Naive thymus-derived CD8-positive, alpha-beta T cell (primary cell): ENCODE measurements around the gene PCNP. TPM values are rescaled to one million over a fixed set of nuclear protein-coding genes. Genes with fewer than 3 reads are reported as not detected.
"Not testable (repeated sequence)": the region's sequence is repeated elsewhere in the genome, so short reads cannot be mapped to it uniquely, and the experiment has no call there.

Experiments used
- ATAC-seq, 2 donors: fragments of 150-1000 bp; cut with Tn5 transposase in 1 of 2; sonication (Bioruptor Pico), chemical (Tn5 transposase) in 1 of 2; 1 replicate in 1 of 2; 2 replicates in 1 of 2; pipeline ENCODE4 v1.10.0; 2021; ENCODE audit warnings: mild to moderate bottlenecking in 2 of 2, moderate library complexity in 2 of 2
- POLR2A ChIA-PET: fragments of 350-600 bp; sonication (Branson Sonifier 250); formaldehyde crosslinking; loops from one replicate; lab custom pipeline; 2021; ENCODE audit warnings: antibody characterized with exemption; lab: Charles Lee
- DNase-seq, 10 donors: peaks; one replicate each; pipeline versions ENCODE4 v3.0.0 to v3.0.0-alpha.2; 2020 to 2022
- H3K27ac Mint-ChIP-seq, 10 donors: one replicate each; pipeline ENCODE4 v1.8.0; 2020 to 2022; ENCODE audit warnings: mild to moderate bottlenecking in 10 of 10, mixed read lengths in 10 of 10, moderate library complexity in 4 of 10, inconsistent platforms in 1 of 10
- H3K27me3 Mint-ChIP-seq, 5 donors: one replicate each; pipeline ENCODE4 v1.8.0; 2021 to 2022; ENCODE audit warnings: mixed read lengths in 5 of 5
- H3K36me3 Mint-ChIP-seq, 3 donors: one replicate each; pipeline ENCODE4 v1.8.0; 2020 to 2022; ENCODE audit warnings: mixed read lengths in 3 of 3, mild to moderate bottlenecking in 2 of 3, inconsistent platforms in 1 of 3
- H3K4me1 Mint-ChIP-seq, 4 donors: one replicate each; pipeline ENCODE4 v1.8.0; 2021 to 2022; ENCODE audit warnings: mixed read lengths in 4 of 4
- H3K4me3 Mint-ChIP-seq, 10 donors: one replicate each; pipeline ENCODE4 v1.8.0; 2020 to 2022; ENCODE audit warnings: mild to moderate bottlenecking in 10 of 10, mixed read lengths in 10 of 10, moderate library complexity in 6 of 10, inconsistent platforms in 1 of 10
- H3K9me3 Mint-ChIP-seq, 9 donors: one replicate each; pipeline ENCODE4 v1.8.0; 2020 to 2022; ENCODE audit warnings: mixed read lengths in 9 of 9, mild to moderate bottlenecking in 3 of 9, inconsistent platforms in 1 of 9, moderate library complexity in 1 of 9
- polyA plus RNA-seq, 3 donors: library from polyadenylated mRNA; unstranded; fragments of 300-500 nt; fragmentation: Illumina TruSeq; gene quantifications; one replicate each; pipeline ENCODE4 v1.2.3, GENCODE V29; 2021
- total RNA-seq, 8 experiments: library from RNA in 2 of 8; stranded (reverse) in 2 of 8; gene quantifications; one replicate each; pipeline ENCODE4 v1.2.3 and lab custom pipeline; 2021 to 2026

PCNP gene
- total and polyA plus RNA-seq, 5 experiments from 2014 or later = 112 to 189 (median 130) TPM

DNA sequence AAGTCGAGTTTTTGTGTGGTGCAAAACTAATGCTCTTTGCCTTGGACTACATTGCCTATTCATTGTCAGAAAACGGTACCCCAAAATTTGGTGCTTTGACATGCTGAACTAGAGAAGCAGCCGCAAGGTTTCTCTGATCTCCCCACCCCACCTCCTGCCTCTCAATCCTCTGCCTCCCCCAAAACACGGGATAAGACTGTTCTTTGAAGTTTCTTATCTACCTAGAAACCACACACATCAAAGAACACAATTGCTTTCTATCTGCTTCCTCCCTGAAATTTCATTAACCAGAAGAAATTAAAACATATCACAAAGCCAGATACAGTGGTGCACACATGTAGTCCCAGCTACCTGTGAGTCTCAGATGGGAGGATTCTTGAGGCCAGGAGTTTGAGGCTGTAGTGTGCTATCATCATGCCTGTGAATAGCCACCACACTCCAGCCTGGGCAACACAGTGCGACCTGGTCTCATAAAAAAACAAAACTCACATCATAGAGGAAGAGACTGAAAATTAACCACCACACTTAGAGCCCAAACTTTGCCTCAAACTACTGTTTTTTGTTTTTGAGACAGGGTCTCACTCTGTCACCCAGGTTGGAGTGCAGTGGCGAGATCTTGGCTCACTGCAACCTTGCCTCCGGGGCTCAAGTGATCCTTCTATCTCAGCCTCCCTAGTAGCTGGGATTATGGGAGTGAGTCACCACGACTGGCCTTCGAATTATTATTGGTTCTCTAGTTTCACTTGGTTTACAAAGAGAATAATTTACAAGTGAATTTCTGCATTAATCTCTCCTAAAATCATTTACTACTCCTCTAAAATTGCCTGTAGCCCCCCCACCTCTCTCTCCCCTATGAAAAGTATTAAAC, 2.7 kb upstream of the PCNP start:
- peak overlapping the region; percentile 69 to 99 (median 97) for H3K27ac Mint-ChIP-seq
- DNase-seq = peak in 6 of 10 donors; percentile 22 to 56 (median 37)
- H3K4me1 Mint-ChIP-seq = peaks cover 37 to 66% (median 60%) of the 10 kb centered on the region in 4 donors
- peaks cover 0 to 12% (median 5%) of the 10 kb centered on the region in 3 donors for H3K36me3 Mint-ChIP-seq
- no peaks in the 10 kb centered on the region for H3K27me3 Mint-ChIP-seq
- H3K4me3 Mint-ChIP-seq = peak overlapping the region; percentile 26 to 71 (median 60)
- POLR2A ChIA-PET = interaction anchor here (1.1 to 2.7 kb wide), 4 partner anchors 9 to 279 kb away, joined by 3 to 15 read pairs (median 4); partner anchors contain the start of genes TRMT10C and ZBTB11
- H3K9me3 Mint-ChIP-seq = no peaks in the 10 kb centered on the region
- ATAC-seq = peak; percentile 8 to 14

DNA sequence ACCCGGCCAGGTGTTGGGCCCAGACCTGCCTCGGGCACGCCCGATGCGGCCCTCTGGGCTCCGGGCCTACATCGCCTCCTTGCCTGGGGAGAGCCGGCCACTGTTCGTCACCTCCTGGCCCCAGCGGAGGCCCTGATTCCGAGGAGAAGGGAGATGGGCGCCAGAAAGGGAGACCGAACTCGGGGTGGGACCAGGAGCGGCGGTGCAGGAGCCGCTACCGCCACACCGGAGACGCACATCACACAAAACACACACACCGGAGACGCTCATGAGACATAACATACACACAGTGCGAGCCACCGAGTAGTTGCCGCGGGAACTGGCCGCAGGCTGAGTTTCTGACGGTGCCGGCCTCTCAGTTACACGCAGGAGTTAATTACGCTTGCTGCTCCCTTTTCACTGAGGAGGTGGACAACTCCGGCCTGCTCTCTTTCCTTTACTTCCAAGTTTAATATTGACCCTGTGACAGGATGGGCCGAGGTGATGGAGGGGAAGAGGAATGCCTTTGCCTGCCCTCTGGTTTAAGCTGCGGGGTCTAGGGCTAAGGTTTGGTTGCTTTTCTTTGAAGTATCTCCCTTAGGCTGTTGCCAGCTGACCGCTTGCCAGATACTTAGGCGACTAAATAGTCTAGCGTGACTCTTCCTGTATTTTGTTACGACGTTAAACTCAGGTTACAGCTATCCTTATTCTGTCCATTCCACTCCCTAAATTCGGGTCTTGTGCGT, 570 bp downstream of the PCNP start:
- peaks cover 30 to 83% (median 73%) of the 10 kb centered on the region in 4 donors for H3K4me1 Mint-ChIP-seq
- POLR2A ChIA-PET = interaction anchor here (0.7 to 3.5 kb wide), 23 partner anchors 10 to 1173 kb away, joined by 3 to 68 read pairs (median 5); partner anchors contain the start of genes LNP1, NXPE3, RPL24 and SENP7
- DNase-seq (peak in 5 of 10 donors; percentile 7 to 75 (median 35)), ATAC-seq (peak; percentile 51 to 52)
- H3K36me3 Mint-ChIP-seq = peaks cover 0 to 16% (median 6%) of the 10 kb centered on the region in 3 donors
- no peaks in the 10 kb centered on the region for H3K9me3 Mint-ChIP-seq
- H3K27ac Mint-ChIP-seq = peak overlapping the region; percentile 95 to 100 (median 98)
- peak overlapping the region; percentile 86 to 100 (median 96) for H3K4me3 Mint-ChIP-seq
- no peaks in the 10 kb centered on the region for H3K27me3 Mint-ChIP-seq

DNA sequence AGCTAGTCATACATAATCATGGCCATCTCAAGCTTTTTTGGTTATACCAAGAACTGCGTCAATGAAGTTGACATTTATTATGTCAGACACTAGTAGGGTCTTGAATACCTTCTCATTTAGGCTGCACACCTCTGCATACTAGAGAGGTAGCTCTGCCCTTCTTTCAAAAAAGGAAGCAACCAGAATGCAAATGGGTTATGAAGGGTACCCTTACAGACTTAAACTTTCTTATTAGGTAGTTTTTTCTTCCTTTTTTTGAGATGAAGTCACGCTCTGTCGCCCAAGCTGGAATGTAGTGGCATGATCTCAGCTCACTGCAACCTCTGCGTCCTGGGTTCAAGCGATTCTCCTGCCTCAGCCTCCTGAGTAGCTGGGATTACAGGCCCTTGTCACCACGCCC, 3.3 kb downstream of the PCNP start:
- no peaks in the 10 kb centered on the region for H3K9me3 Mint-ChIP-seq
- H3K4me1 Mint-ChIP-seq = peaks cover 21 to 74% (median 58%) of the 10 kb centered on the region in 4 donors
- peaks cover 0 to 32% (median 6%) of the 10 kb centered on the region in 3 donors for H3K36me3 Mint-ChIP-seq
- H3K27ac Mint-ChIP-seq = peak overlapping the region in 1 of 10 donors; percentile 8
- ATAC-seq (no peak), DNase-seq (no peak)
- H3K27me3 Mint-ChIP-seq = no peaks in the 10 kb centered on the region
- POLR2A ChIA-PET = interaction anchor here (1.3 kb wide), 1 partner anchor 55 kb away, joined by 3 read pairs; no protein-coding TSS in a partner anchor
- H3K4me3 Mint-ChIP-seq = peak overlapping the region in 7 of 10 donors; percentile 8 to 63 (median 38)

DNA sequence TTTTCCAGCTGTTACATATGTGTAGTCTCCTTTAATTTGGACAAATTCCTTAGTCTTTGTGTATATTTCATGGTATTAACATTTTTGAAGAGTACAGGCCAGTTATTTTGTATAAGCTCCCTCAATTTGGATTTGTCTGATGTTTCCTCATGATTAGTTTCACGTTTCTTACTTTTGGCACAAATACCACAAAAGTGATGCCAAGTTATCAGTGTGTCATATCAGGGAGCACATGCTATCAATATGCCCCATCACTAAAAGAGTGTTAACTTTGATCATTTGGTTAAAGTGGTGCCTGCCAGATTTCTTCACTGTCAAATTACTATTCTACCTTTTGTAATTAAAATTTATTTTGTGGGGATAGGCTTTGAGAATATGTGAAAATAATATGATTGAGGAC, 14.6 kb downstream of the PCNP start:
- H3K9me3 Mint-ChIP-seq = no peaks in the 10 kb centered on the region
- ATAC-seq (no peak), DNase-seq (no peak)
- H3K27ac Mint-ChIP-seq = peak overlapping the region in 8 of 10 donors; percentile 10 to 73 (median 33)
- POLR2A ChIA-PET = interaction anchor here (1.3 kb wide), 1 partner anchor 14 kb away, joined by 5 read pairs; no protein-coding TSS in a partner anchor
- no peak overlapping the region for H3K4me3 Mint-ChIP-seq
- H3K4me1 Mint-ChIP-seq = peaks cover 12 to 41% (median 30%) of the 10 kb centered on the region in 4 donors
- no peaks in the 10 kb centered on the region for H3K27me3 Mint-ChIP-seq
- peaks cover 4 to 92% (median 10%) of the 10 kb centered on the region in 3 donors for H3K36me3 Mint-ChIP-seq

DNA sequence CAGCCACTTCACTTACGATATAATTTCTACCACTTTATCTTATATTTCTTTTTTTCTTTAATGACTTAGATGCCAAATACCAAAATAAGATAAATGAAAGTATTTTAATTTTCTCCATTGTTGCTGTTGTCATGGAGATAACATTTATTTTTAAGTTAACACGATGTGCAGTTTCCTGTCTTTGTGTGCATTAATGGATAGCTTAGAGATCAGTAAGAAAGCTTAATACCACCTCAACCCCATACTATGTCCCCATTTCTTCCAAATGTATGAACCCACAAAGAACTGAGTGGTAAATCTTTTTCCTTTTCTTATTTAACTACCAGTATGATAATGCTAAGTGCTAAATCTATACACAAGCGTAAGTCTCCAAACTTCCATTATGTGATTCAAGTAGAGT, 17.1 kb downstream of the PCNP start:
- H3K4me1 Mint-ChIP-seq = peaks cover 9 to 30% (median 19%) of the 10 kb centered on the region in 4 donors
- peak overlapping the region in 9 of 10 donors; percentile 12 to 88 (median 67) for H3K27ac Mint-ChIP-seq
- no peaks in the 10 kb centered on the region for H3K27me3 Mint-ChIP-seq
- peaks cover 4 to 88% (median 11%) of the 10 kb centered on the region in 3 donors for H3K36me3 Mint-ChIP-seq
- DNase-seq = no peak
- peak; percentile 33 to 68 for ATAC-seq
- H3K9me3 Mint-ChIP-seq = no peaks in the 10 kb centered on the region
- H3K4me3 Mint-ChIP-seq = no peak overlapping the region
- POLR2A ChIA-PET = no interaction called here

DNA sequence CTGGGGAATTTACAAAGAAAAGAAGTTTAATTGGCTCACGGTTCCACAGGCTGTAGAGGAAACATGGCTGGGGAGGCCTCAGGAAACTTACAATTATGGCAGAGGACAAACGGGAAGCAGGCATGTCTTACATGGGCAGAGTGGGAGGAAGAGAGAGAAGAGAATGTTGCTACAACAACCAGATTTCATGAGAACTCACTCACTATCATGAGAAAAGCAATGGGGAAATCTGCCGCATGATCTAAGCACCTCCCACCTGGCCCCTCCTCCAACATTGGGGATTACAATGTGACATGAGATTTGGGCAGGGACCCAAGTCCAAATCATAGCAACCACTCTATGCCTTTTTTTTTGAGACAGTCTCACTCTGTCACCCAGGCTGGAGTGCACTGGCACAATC, 28.8 kb downstream of the PCNP start:
- ATAC-seq = no peak
- Mint-ChIP-seq H3K36me3 (peaks cover 0 to 2% (median under 1%) of the 10 kb centered on the region in 3 donors), H3K4me3 (no peak overlapping the region), H3K27ac (peak overlapping the region in 2 of 10 donors; percentile 6 to 54), H3K4me1 (peaks cover 0 to 3% (median under 1%) of the 10 kb centered on the region in 4 donors), H3K27me3 (no peaks in the 10 kb centered on the region), H3K9me3 (no peaks in the 10 kb centered on the region)
- POLR2A ChIA-PET = interaction anchor here (0.6 kb wide), 1 partner anchor 114 kb away, joined by 4 read pairs; no protein-coding TSS in a partner anchor
- DNase-seq = no peak

DNA sequence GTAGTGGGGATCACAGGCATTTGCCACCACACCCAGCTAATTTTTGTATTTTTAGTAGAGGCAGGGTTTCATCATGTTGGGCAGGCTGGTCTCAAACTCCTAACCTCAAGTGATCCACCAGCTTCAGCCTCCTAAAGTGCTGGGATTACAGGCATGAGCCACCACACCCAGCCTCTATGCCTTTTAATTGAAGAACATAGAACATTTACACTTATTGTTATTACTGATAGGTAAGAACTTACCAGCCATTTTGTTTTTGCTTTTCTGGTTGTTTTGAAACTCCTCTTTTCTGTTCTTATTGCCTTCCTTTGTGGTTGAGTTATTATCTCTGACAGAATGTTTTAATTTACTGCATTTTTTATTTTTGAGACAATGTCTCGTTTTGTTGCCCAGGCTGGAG, 29.2 kb downstream of the PCNP start:
- Mint-ChIP-seq H3K9me3 (no peaks in the 10 kb centered on the region), H3K4me1 (peaks cover 0 to 2% (median under 1%) of the 10 kb centered on the region in 4 donors), H3K4me3 (no peak overlapping the region), H3K36me3 (no peaks in the 10 kb centered on the region), H3K27ac (peak overlapping the region in 1 of 10 donors; percentile 63), H3K27me3 (no peaks in the 10 kb centered on the region)
- no peak for DNase-seq
- POLR2A ChIA-PET = no interaction called here
- ATAC-seq = no peak

DNA sequence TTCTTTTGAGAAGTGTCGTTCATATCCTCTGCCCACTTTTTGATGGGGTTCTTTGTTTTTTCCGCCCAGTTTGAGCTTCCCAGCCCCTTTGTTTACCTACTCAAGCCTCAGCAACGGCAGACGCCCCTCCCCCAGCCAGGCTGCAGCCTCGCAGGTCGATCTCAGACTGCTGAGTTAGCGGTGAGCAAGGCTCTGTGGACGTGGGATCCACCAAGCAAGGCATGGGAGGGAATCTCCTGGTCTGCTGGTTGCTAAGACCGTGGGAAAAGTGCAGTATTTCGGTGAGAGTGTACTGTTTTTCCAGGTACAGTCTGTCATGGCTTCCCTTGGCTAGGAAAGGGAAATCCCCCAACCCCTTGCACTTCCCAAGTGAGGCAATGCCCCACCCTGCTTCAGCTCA, 31.4 kb downstream of the PCNP start:
- DNase-seq, POLR2A ChIA-PET, H3K4me1 Mint-ChIP-seq, H3K4me3 Mint-ChIP-seq, H3K27me3 Mint-ChIP-seq, H3K27ac Mint-ChIP-seq, H3K36me3 Mint-ChIP-seq, ATAC-seq, H3K9me3 Mint-ChIP-seq: not testable (repeated sequence)

DNA sequence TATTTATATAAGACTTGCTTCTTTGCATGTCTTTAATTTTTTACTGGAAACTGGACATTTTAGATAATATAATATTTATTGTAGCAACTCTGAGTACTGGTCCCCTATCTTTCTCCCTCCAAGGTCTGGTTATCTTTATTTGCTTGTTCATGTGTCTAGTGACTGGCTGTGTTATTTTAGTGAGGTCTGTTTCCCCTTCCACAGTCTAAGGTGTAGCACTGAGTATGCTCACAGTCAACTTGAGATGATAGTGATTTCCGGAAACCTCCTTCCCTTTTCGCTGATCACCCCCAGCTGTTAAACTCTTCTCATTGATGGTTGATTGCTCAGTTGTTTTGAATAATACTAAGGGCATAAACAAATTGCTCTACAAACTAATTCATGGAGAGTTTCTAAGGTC, 37.0 kb downstream of the PCNP start:
- Mint-ChIP-seq H3K4me1 (no peaks in the 10 kb centered on the region), H3K27me3 (no peaks in the 10 kb centered on the region), H3K9me3 (no peaks in the 10 kb centered on the region), H3K36me3 (no peaks in the 10 kb centered on the region), H3K4me3 (no peak overlapping the region), H3K27ac (no peak overlapping the region)
- DNase-seq (no peak), ATAC-seq (no peak)
- POLR2A ChIA-PET = interaction anchor here (0.7 kb wide), 1 partner anchor 10 kb away, joined by 4 read pairs; no protein-coding TSS in a partner anchor

DNA sequence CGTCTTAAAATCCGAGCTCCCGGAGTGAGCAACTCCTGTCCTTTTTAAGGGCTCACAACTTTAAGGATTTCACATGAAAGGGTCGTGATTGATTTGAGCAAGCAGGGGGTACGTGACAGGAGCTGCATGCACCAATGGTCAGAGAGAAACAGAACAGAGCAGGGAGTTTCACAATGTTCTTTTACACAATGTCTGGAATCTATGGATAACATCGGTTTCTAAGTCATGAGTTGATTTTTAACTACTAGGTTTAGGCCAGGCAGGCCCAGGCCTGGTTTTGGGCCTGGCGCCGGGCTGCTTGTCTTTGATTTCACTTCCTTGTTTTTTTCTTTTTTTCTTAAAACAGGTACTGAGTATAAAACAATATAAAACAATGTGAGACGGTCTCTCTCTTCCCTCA, 39.0 kb downstream of the PCNP start:
- H3K4me1 Mint-ChIP-seq, ATAC-seq, H3K36me3 Mint-ChIP-seq, DNase-seq, H3K27me3 Mint-ChIP-seq, H3K4me3 Mint-ChIP-seq, POLR2A ChIA-PET, H3K9me3 Mint-ChIP-seq: not testable (repeated sequence)
- peak overlapping the region in 1 of 10 donors; percentile 65 for H3K27ac Mint-ChIP-seq

DNA sequence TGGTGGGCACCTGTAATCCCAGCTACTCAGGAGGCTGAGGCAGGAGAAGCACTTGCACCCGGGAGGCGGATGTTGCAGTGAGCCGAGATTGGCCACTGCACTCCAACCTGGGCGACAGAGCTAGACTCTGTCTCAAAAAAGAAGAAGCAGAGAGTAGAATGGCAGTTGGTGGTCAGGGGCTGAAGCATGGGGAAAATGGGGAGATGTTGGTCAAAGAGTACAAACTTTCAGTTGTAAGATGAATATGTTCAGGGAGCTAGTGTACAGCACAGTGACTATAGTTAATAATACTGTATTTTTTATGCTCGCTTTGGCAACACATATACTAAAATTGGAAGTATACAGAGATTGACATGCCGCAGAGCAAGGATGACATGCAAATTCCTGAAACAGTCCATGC, 41.5 kb downstream of the PCNP start:
- Mint-ChIP-seq H3K27ac (peak overlapping the region in 1 of 10 donors; percentile 51), H3K4me3 (no peak overlapping the region), H3K36me3 (peaks cover 0 to 4% (median 0%) of the 10 kb centered on the region in 3 donors), H3K27me3 (no peaks in the 10 kb centered on the region), H3K9me3 (peaks cover 0 to 8% (median 2%) of the 10 kb centered on the region in 9 donors), H3K4me1 (no peaks in the 10 kb centered on the region)
- no peak for DNase-seq
- ATAC-seq = no peak
- POLR2A ChIA-PET = interaction anchor here (0.7 kb wide), 1 partner anchor 42 kb away, joined by 4 read pairs; the partner anchor contains the start of gene PCNP

DNA sequence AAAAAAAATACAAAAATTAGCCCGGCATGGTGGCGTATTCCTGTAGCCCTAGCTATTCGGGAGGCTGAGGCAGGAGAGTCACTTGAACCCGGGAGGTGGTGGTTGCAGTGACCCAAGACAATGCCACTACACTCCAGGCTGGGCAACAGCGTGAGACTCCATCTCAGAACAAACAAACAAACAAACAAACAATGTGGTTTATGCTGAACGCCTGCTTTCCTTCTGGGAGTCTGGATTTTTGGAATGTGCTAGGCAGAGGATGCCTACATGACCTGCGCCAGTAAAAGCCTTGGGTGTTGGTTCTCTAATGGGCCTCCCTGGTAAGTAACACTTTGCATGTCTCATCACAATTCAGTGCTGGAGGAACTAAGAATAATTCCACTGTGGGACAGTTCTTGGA, 43.5 kb downstream of the PCNP start:
- Mint-ChIP-seq H3K27ac (no peak overlapping the region), H3K9me3 (peaks cover 0 to 8% (median 2%) of the 10 kb centered on the region in 9 donors), H3K27me3 (no peaks in the 10 kb centered on the region), H3K4me3 (no peak overlapping the region), H3K4me1 (no peaks in the 10 kb centered on the region), H3K36me3 (peaks cover 0 to 4% (median 0%) of the 10 kb centered on the region in 3 donors)
- ATAC-seq (no peak), DNase-seq (no peak)
- POLR2A ChIA-PET = no interaction called here
